ENCODE results near the gene HOXC6. TPM values are rescaled to one million over a fixed set of nuclear protein-coding genes. Genes with fewer than 3 reads are reported as not detected.
A peak's percentile ranks its signal among the peaks of the same experiment; 100 is the strongest.

Gene HOXC6
- total RNA-seq, 1 donor from 2014 or later: not detected

GRCh38 chr12:54019091-54019811 lies 9.0 kb upstream of the HOXC6 start:
- no peak overlapping the region for H3K27ac ChIP-seq
- TF ChIP-seq CTCF (IDR thresholded peaks at IDR 0.05): no peak
- TF ChIP-seq POLR2AphosphoS5 (IDR thresholded peaks at IDR 0.05; ENCODE audit: insufficient read depth in 1 of 2, low read depth in 1 of 2): no peak
- no peak for TF ChIP-seq POLR2A (IDR thresholded peaks at IDR 0.05)
- intact Hi-C loops (cut with DNase I): loop anchor here (5.0 kb wide), 1 partner anchor 108 kb away; no protein-coding TSS in a partner anchor
- no peaks in the 10 kb centered on the region for H3K36me3 ChIP-seq
- peaks cover 37% of the 10 kb centered on the region for H3K4me1 ChIP-seq
- peak overlapping the region in 1 of 2 donors; percentile 38 for H3K4me3 ChIP-seq
- no peaks in the 10 kb centered on the region for H3K9me3 ChIP-seq
- H3K27me3 ChIP-seq: peaks cover 37% of the 10 kb centered on the region
- DNase-seq (ENCODE audit: extremely low spot score in 2 of 2): no peak

GRCh38 chr12:54019924-54020590 lies 8.2 kb upstream of the HOXC6 start:
- Histone ChIP-seq H3K27ac (no peak overlapping the region), H3K36me3 (no peaks in the 10 kb centered on the region), H3K27me3 (peaks cover 42% of the 10 kb centered on the region), H3K9me3 (no peaks in the 10 kb centered on the region), H3K4me3 (no peak overlapping the region), H3K4me1 (peaks cover 33% of the 10 kb centered on the region)
- TF ChIP-seq POLR2AphosphoS5 (IDR thresholded peaks at IDR 0.05; ENCODE audit: insufficient read depth in 1 of 2, low read depth in 1 of 2): no peak
- no peak for TF ChIP-seq CTCF (IDR thresholded peaks at IDR 0.05)
- TF ChIP-seq POLR2A (IDR thresholded peaks at IDR 0.05): no peak
- intact Hi-C loops (cut with DNase I): loop anchor here (5.0 kb wide), 1 partner anchor 107 kb away; no protein-coding TSS in a partner anchor
- no peak for DNase-seq (ENCODE audit: extremely low spot score in 2 of 2)

DNA sequence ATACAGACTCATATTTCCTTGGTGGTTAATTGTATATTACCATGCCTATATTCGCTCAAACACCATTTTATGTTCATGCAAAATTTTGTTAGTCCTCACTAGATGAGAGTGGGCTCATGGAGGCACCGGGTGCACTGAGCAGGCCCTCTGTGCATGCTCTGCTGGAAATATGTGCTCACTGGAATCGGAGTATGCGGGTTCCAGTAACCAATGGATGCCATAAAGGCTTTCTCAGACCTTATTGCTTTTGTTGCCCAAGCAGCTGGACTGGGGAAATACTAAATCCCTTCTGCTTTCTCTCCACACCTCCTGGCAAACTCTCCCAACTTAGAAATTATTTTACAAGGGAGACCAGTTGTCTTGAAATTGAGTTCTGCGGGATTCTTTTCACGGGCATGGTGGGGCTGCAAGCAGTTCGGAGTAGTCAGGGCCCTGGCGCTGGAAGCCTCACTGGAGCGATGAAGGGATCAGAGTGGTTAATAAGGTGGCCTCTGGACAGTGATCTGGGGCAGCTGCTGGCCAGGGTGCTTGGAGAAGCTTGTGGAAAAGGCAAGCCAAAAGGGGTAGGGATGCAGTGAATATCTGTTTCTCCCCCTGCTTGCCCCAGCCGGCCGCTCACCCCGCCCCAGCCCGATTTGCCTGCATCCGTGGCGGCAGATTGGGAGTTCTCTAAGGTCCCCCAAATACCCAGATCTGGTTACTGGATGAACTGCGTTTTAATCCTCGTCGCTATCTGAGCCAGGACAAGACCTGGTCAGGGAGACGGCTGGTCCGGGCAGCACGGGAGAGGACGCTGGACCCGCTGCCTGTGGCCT lies 7.4 kb upstream of the HOXC6 start:
- no peak for DNase-seq (ENCODE audit: extremely low spot score in 2 of 2)
- peaks cover 33% of the 10 kb centered on the region for H3K4me1 ChIP-seq
- TF ChIP-seq CTCF (IDR thresholded peaks at IDR 0.05): no peak
- no peak for TF ChIP-seq POLR2AphosphoS5 (IDR thresholded peaks at IDR 0.05; ENCODE audit: insufficient read depth in 1 of 2, low read depth in 1 of 2)
- H3K27ac ChIP-seq: no peak overlapping the region
- intact Hi-C loops (cut with DNase I): no loop called here
- no peaks in the 10 kb centered on the region for H3K36me3 ChIP-seq
- H3K4me3 ChIP-seq: no peak overlapping the region
- no peaks in the 10 kb centered on the region for H3K9me3 ChIP-seq
- H3K27me3 ChIP-seq: peaks cover 38% of the 10 kb centered on the region

DNA sequence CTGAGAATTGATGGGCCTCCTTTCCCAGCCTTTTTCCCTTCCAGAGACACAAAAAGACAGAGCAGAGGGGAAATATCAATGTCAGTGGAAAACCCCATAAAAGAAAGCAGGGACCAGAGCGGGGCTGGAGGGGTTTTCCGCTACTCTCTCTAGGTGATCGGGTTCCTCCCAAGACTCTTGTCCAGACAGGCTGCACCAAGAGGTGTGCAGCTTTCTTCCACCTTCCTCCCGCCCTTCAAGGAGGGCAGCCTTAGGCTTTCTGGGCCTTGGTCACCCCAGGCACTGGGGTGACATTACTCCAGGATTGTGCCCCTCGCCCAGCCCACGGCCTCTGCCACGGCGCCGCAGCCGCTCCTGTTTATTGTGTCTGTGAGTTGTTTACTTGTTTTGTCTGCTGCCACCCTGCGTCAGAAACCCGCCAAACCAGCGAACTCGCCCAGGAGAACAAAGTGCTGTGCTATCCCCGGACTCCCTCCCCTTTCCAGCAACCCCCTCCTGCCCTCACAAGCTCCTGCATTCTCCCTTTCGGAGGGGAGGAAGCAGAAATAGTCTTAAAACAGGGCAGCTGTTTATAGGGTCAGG lies 6.7 kb upstream of the HOXC6 start:
- Histone ChIP-seq H3K27me3 (peaks cover 31% of the 10 kb centered on the region), H3K4me1 (peaks cover 30% of the 10 kb centered on the region), H3K4me3 (no peak overlapping the region), H3K27ac (no peak overlapping the region), H3K9me3 (no peaks in the 10 kb centered on the region), H3K36me3 (no peaks in the 10 kb centered on the region)
- intact Hi-C loops (cut with DNase I): no loop called here
- DNase-seq (ENCODE audit: extremely low spot score in 2 of 2): no peak
- TF ChIP-seq POLR2AphosphoS5 (IDR thresholded peaks at IDR 0.05; ENCODE audit: insufficient read depth in 1 of 2, low read depth in 1 of 2) (no peak), POLR2A (IDR thresholded peaks at IDR 0.05) (no peak)
